ENCODE results near the gene ZYG11B.

- no peak for TF ChIP-seq CTCF (IDR thresholded peaks at IDR 0.05)
- TF ChIP-seq POLR2A (IDR thresholded peaks at IDR 0.05) = no peak
These were observed 21.2 kb downstream of the ZYG11B start for GRCh38 chr1:52747450-52747849.

Data from esophagus squamous epithelium (tissue), 4 donors.